Parathyroid adenoma (tissue), 2 donors: ENCODE results near the gene HUWE1.

ENCODE experiments used
- H2AFZ ChIP-seq: fragments of 300-600 bp; sonication (generic); one replicate; pipeline ENCODE4 v1.7.0; 2017; ENCODE audit warnings: antibody characterized with exemption, mild to moderate bottlenecking
- H3K27ac ChIP-seq: fragments of 300-600 bp; sonication (generic); one replicate; pipeline ENCODE4 v1.7.0; 2017
- H3K27me3 ChIP-seq: fragments of 300-600 bp; sonication (generic); one replicate; pipeline ENCODE4 v1.7.0; 2017; ENCODE audit warnings: low read length; ENCODE audit not compliant: control insufficient read depth, insufficient read depth
- H3K36me3 ChIP-seq: fragments of 300-600 bp; sonication (generic); one replicate; pipeline ENCODE4 v1.7.0; 2017; ENCODE audit warnings: low read length; ENCODE audit not compliant: control insufficient read depth, insufficient read depth
- H3K4me1 ChIP-seq: fragments of 300-600 bp; sonication (generic); one replicate; pipeline ENCODE4 v1.7.0; 2017; ENCODE audit warnings: control low read depth
- H3K4me2 ChIP-seq: fragments of 300-600 bp; sonication (generic); one replicate; pipeline ENCODE4 v1.7.0; 2017; ENCODE audit warnings: low read length
- H3K4me3 ChIP-seq: fragments of 300-600 bp; sonication (generic); one replicate; pipeline ENCODE4 v1.7.0; 2017; ENCODE audit warnings: low read depth, low read length
- H3K79me2 ChIP-seq: fragments of 300-600 bp; sonication (generic); one replicate; pipeline ENCODE4 v1.7.0; 2017; ENCODE audit warnings: control low read depth
- H3K9ac ChIP-seq: fragments of 300-600 bp; sonication (generic); one replicate; pipeline ENCODE4 v1.7.0; 2017; ENCODE audit warnings: mild to moderate bottlenecking
- H3K9me3 ChIP-seq: fragments of 300-600 bp; sonication (generic); one replicate; pipeline ENCODE4 v1.7.0; 2017; ENCODE audit warnings: low read length; ENCODE audit not compliant: control insufficient read depth
- CTCF ChIP-seq: fragments of 300-600 bp; sonication (generic); IDR thresholded peaks from one replicate; pipeline ENCODE4 v1.7.0; 2017; ENCODE audit warnings: antibody characterized with exemption, mild to moderate bottlenecking
- donor health status: primary hyperparathyroidism.

HUWE1 gene

GRCh38 chrX:53686151-53686885, at the start of gene HUWE1:
Gene HUWE1, minus strand, starts transcription at chrX:53686719. Its CDS starts 32,612 bp downstream, at chrX:53654107.
- H3K4me2 ChIP-seq, result peak within 1 kb of the TSS; percentile 80
- no peaks in the 10 kb centered on the region for H3K9me3 ChIP-seq
- H3K27me3 ChIP-seq, result no peaks in the 10 kb centered on the region
- peak within 1 kb of the TSS; percentile 22 for H3K9ac ChIP-seq
- peak within 1 kb of the TSS; percentile 92 for H2AFZ ChIP-seq
- H3K4me1 ChIP-seq, result no peaks in the 10 kb centered on the region
- peak within 1 kb of the TSS; percentile 85 for H3K27ac ChIP-seq
- peaks cover 2% of the 10 kb centered on the region for H3K79me2 ChIP-seq
- H3K36me3 ChIP-seq, result no peaks in the 10 kb centered on the region
- peak within 1 kb of the TSS; percentile 70 for H3K4me3 ChIP-seq
- TF ChIP-seq CTCF, result no peak

- no peaks in the 10 kb centered on the region for H3K9me3 ChIP-seq
- H2AFZ ChIP-seq, result no peak overlapping the region
- no peak overlapping the region for H3K4me2 ChIP-seq
- H3K27ac ChIP-seq, result no peak overlapping the region
- no peaks in the 10 kb centered on the region for H3K79me2 ChIP-seq
- H3K4me3 ChIP-seq, result no peak overlapping the region
- no peak overlapping the region for H3K9ac ChIP-seq
- no peaks in the 10 kb centered on the region for H3K36me3 ChIP-seq
- H3K27me3 ChIP-seq, result no peaks in the 10 kb centered on the region
- no peaks in the 10 kb centered on the region for H3K4me1 ChIP-seq
- TF ChIP-seq CTCF, result no peak
These were observed 46.3 kb upstream of the HUWE1 start for GRCh38 chrX:53732797-53733196.

DNA sequence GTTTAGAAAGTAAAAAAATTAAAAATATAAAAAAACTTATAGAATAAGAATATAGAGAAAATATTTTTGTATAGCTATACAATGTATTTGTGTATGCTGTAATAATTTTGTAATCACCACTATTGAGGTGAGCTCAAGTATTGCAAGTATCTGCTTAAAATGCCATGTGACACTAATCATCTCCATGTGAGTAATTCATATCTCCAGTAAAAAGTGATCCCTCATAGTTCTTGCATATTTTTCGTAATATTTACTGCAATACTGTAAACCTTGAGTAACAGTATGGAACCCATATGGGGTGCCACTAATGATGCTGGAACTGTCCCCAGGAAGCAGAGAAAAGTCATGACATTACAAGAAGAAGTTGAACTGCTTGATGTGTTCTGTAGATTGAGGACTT, 43.2 kb upstream of the HUWE1 start:
- TF ChIP-seq CTCF, result no peak
- H3K27ac ChIP-seq, result no peak overlapping the region
- H3K9me3 ChIP-seq, result no peaks in the 10 kb centered on the region
- no peak overlapping the region for H2AFZ ChIP-seq
- H3K27me3 ChIP-seq, result no peaks in the 10 kb centered on the region
- H3K79me2 ChIP-seq, result no peaks in the 10 kb centered on the region
- no peak overlapping the region for H3K4me2 ChIP-seq
- no peaks in the 10 kb centered on the region for H3K36me3 ChIP-seq
- no peak overlapping the region for H3K4me3 ChIP-seq
- no peak overlapping the region for H3K9ac ChIP-seq
- no peaks in the 10 kb centered on the region for H3K4me1 ChIP-seq

DNA sequence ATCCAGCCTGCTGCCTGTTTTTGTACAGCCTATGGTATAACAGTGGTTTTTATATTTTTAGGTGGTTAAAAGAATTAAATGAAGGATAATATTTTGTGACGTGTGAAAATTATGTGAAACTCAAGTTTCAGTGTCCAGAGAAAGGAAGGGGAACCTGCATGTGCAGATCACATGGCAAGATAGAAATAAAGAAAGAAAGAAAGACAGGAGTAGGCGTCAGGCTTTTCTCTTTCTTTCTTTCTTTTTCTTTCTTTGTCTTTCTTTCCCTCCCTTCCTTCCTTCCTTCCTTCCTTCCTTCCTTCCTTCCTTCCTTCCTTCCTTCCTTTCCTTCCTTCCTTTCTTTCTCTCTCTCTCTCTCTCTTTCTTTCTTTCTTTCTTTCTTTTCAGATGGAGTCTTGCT, 42.0 kb upstream of the HUWE1 start:
- H3K4me1 ChIP-seq, result no peaks in the 10 kb centered on the region
- no peak overlapping the region for H3K4me3 ChIP-seq
- H2AFZ ChIP-seq, result no peak overlapping the region
- no peaks in the 10 kb centered on the region for H3K36me3 ChIP-seq
- H3K9ac ChIP-seq, result no peak overlapping the region
- no peaks in the 10 kb centered on the region for H3K27me3 ChIP-seq
- no peak overlapping the region for H3K4me2 ChIP-seq
- H3K9me3 ChIP-seq, result no peaks in the 10 kb centered on the region
- H3K79me2 ChIP-seq, result no peaks in the 10 kb centered on the region
- H3K27ac ChIP-seq, result no peak overlapping the region
- no peak for TF ChIP-seq CTCF

DNA sequence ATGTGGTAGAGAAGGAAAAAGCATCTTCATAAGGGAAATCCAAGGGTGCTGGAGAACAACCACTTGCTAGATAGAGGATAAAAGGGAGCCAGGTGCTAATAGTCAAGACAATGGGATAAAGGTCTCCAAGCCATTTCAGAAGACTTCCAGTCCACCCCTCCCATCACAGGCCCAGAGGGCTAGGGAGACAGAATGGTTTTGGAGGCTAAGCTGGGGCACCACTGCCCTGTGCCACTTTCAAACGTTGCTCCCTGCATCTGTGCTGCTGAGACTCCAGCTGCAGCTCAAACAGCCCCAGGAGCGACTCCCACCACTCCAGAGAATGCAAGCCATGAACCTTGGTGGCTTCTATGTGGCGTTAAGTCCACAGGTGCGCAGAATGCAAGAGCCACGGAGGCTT, 38.4 kb upstream of the HUWE1 start:
- no peak overlapping the region for H3K27ac ChIP-seq
- no peak overlapping the region for H3K9ac ChIP-seq
- no peaks in the 10 kb centered on the region for H3K27me3 ChIP-seq
- no peaks in the 10 kb centered on the region for H3K79me2 ChIP-seq
- H3K4me3 ChIP-seq, result no peak overlapping the region
- TF ChIP-seq CTCF, result no peak
- H2AFZ ChIP-seq, result no peak overlapping the region
- no peaks in the 10 kb centered on the region for H3K36me3 ChIP-seq
- H3K4me2 ChIP-seq, result no peak overlapping the region
- H3K4me1 ChIP-seq, result no peaks in the 10 kb centered on the region
- H3K9me3 ChIP-seq, result no peaks in the 10 kb centered on the region
